BJ (cell line): ENCODE results near the gene CHRM3. TPM values are rescaled to one million over a fixed set of nuclear protein-coding genes. Genes with fewer than 3 reads are reported as not detected.
"Not testable (repeated sequence)": the region's sequence is repeated elsewhere in the genome, so short reads cannot be mapped to it uniquely, and the experiment has no call there.

Experiments used
- CTCF ChIA-PET: fragments of 350-600 bp; formaldehyde crosslinking; extraction: SDS; loops from one replicate; lab custom pipeline; 2021; ENCODE audit warnings: antibody characterized with exemption, inconsistent platforms; lab: Yijun Ruan, JAX
- POLR2A ChIA-PET: fragments of 300-600 bp; sonication (Branson Sonifier 250); formaldehyde crosslinking; extraction: SDS; loops from one replicate; lab custom pipeline; 2021; ENCODE audit warnings: antibody characterized with exemption; lab: Charles Lee
- DNase-seq: peaks from one replicate; pipeline ENCODE4 v3.0.0-alpha.2; 2011; ENCODE audit warnings: low read depth
- H3K27me3 ChIP-seq: 2 replicates; pipeline ENCODE4 v1.6.0; 2011; ENCODE audit warnings: low read length; ENCODE audit not compliant: control insufficient read depth, insufficient read depth
- H3K36me3 ChIP-seq: 2 replicates; pipeline ENCODE4 v1.5.1; 2011; ENCODE audit warnings: low read length; ENCODE audit not compliant: control insufficient read depth, insufficient read depth
- H3K4me3 ChIP-seq: 2 replicates; pipeline ENCODE4 v1.5.1; 2011; ENCODE audit warnings: low read depth, mild to moderate bottlenecking, control low read depth, low read length
- CTCF ChIP-seq: IDR thresholded peaks from 2 replicates; pipeline ENCODE4 v1.5.1; 2011; ENCODE audit warnings: low read depth, mild to moderate bottlenecking, control low read depth, inconsistent platforms, low read length, moderate library complexity; ENCODE audit not compliant: insufficient read depth
- polyA plus RNA-seq: library from polyadenylated mRNA; depleted of rRNA; stranded (reverse); fragments of >200 nt; gene quantifications from 2 replicates; pipeline ENCODE4 v1.2.3, GENCODE V29; 2011

Gene CHRM3
- polyA plus RNA-seq, 1 experiment = 0.72 TPM

DNA sequence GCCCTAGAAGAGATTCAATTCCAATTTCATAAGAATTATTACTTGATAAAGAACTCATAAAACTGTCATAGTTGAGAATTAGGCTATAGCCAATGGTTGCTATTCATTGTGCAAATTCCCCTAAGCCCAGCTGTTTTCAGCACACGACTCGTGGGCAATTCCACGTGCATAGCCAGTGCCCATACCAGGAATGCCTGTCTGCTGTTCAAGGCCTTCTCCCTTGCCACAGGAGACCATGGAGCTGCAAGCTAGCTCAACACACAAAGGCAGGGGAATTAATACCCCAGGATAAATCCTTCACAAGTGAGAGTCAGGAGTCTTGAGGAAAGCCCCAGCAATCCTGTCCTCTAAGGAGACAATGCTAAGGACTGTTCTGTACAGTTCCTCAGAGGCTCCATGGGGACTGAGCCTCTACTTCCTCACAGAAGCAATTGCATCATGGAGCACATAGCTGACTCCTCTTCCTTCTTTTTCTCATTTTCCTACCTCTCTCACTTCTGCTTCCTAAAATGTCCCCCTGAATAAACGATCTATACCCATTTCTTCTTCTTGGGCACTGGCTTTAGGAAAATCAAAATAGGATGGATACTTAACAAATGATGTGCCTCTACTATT, 19.1 kb upstream of the CHRM3 start:
- Histone ChIP-seq H3K36me3 (no peaks in the 10 kb centered on the region), H3K27me3 (no peaks in the 10 kb centered on the region), H3K4me3 (no peak overlapping the region)
- POLR2A ChIA-PET = no interaction called here
- DNase-seq = no peak
- CTCF ChIA-PET = no interaction called here
- TF ChIP-seq CTCF = no peak

GRCh38 chr1:239368436-239369109, 17.8 kb upstream of the CHRM3 start:
- Histone ChIP-seq H3K36me3 (no peaks in the 10 kb centered on the region), H3K27me3 (no peaks in the 10 kb centered on the region), H3K4me3 (no peak overlapping the region)
- DNase-seq = no peak
- TF ChIP-seq CTCF = no peak
- POLR2A ChIA-PET = no interaction called here
- CTCF ChIA-PET = no interaction called here

- DNase-seq, H3K27me3 ChIP-seq, H3K36me3 ChIP-seq, POLR2A ChIA-PET, H3K4me3 ChIP-seq, CTCF ChIA-PET: not testable (repeated sequence)
Measured at GRCh38 chr1:239370869-239371268, 15.5 kb upstream of the CHRM3 start.

GRCh38 chr1:239382666-239383065, 3.7 kb upstream of the CHRM3 start:
- CTCF ChIA-PET = interaction anchor here (0.9 kb wide), 1 partner anchor 99 kb away, joined by 5 read pairs; no protein-coding TSS in a partner anchor
- Histone ChIP-seq H3K36me3 (no peaks in the 10 kb centered on the region), H3K4me3 (no peak overlapping the region), H3K27me3 (peaks cover 5% of the 10 kb centered on the region; the same call in 1 of the 2 replicates)
- TF ChIP-seq CTCF = no peak
- POLR2A ChIA-PET = no interaction called here
- DNase-seq = no peak

GRCh38 chr1:239383714-239384113, 2.7 kb upstream of the CHRM3 start:
- CTCF ChIA-PET = interaction anchor here (0.7 to 0.9 kb wide), 2 partner anchors 10 to 19 kb away, joined by 3 to 4 read pairs; no protein-coding TSS in a partner anchor
- no peak overlapping the region for H3K4me3 ChIP-seq
- H3K27me3 ChIP-seq = peaks cover 8% of the 10 kb centered on the region
- DNase-seq = no peak
- TF ChIP-seq CTCF = no peak
- no peaks in the 10 kb centered on the region for H3K36me3 ChIP-seq
- POLR2A ChIA-PET = no interaction called here
